WTC11 (cell line): ENCODE data around the gene AGO3. TPM values are rescaled to one million over a fixed set of nuclear protein-coding genes. Genes with fewer than 3 reads are reported as not detected.

ENCODE experiments used
- ATAC-seq: fragments of 200-7000 bp; cut with Tn5 transposase; 2 replicates; pipeline ENCODE4 v1.10.0; 2021; ENCODE audit warnings: mild to moderate bottlenecking, moderate library complexity
- CTCF ChIA-PET: fragments of 300-600 bp; sonication (Branson Sonifier 250); formaldehyde crosslinking; loops from one replicate; lab custom pipeline; 2021; ENCODE audit warnings: antibody characterized with exemption; lab: Charles Lee
- POLR2A ChIA-PET: fragments of 350-600 bp; sonication (Branson Sonifier 250); formaldehyde crosslinking; loops from one replicate; lab custom pipeline; 2021; ENCODE audit warnings: antibody characterized with exemption; lab: Charles Lee
- DNase-seq: peaks from one replicate; pipeline ENCODE4 v3.0.0; 2021; ENCODE audit warnings: low spot score
- H3K27ac Mint-ChIP-seq: 2 replicates; pipeline ENCODE4 v1.8.0; 2021; ENCODE audit warnings: mixed read lengths
- H3K27me3 Mint-ChIP-seq: 2 replicates; pipeline ENCODE4 v1.8.0; 2021; ENCODE audit warnings: low read depth, mild to moderate bottlenecking, moderate library complexity, mixed read lengths
- H3K36me3 Mint-ChIP-seq: 2 replicates; pipeline ENCODE4 v1.8.0; 2021; ENCODE audit warnings: mixed read lengths
- H3K4me1 Mint-ChIP-seq: 2 replicates; pipeline ENCODE4 v1.8.0; 2022; ENCODE audit warnings: mixed read lengths
- H3K4me3 Mint-ChIP-seq: 2 replicates; pipeline ENCODE4 v1.8.0; 2021; ENCODE audit warnings: mild to moderate bottlenecking, moderate library complexity, mixed read lengths
- H3K9me3 Mint-ChIP-seq: 2 replicates; pipeline ENCODE4 v1.8.0; 2021; ENCODE audit warnings: mixed read lengths
- ATF2 ChIP-seq: sonication (generic); formaldehyde crosslinking; IDR thresholded peaks from 2 replicates; pipeline ENCODE4 v1.8.1; 2022; ENCODE audit warnings: low read depth, missing genetic modification reagents, borderline replicate concordance
- CREB1 ChIP-seq: sonication (generic); formaldehyde crosslinking; IDR thresholded peaks from 2 replicates; pipeline ENCODE4 v1.8.0; 2023; ENCODE audit warnings: mild to moderate bottlenecking, missing genetic modification reagents
- E2F4 ChIP-seq: sonication (generic); formaldehyde crosslinking; IDR thresholded peaks from 2 replicates; pipeline ENCODE4 v1.8.1; 2022; ENCODE audit warnings: low read depth, mild to moderate bottlenecking, moderate library complexity, missing genetic modification reagents, borderline replicate concordance
- ELF4 ChIP-seq: sonication (generic); formaldehyde crosslinking; IDR thresholded peaks from 2 replicates; pipeline ENCODE4 v1.8.1; 2022; ENCODE audit warnings: low read depth, mild to moderate bottlenecking, moderate library complexity, missing genetic modification reagents
- EMX1 ChIP-seq: fragments of 250-450 bp; sonication (Bioruptor Pico); IDR thresholded peaks from 2 replicates; pipeline ENCODE4 v1.8.0; 2021; ENCODE audit warnings: mild to moderate bottlenecking
- GTF2I ChIP-seq: fragments of 250-450 bp; sonication (Bioruptor Pico); conservative IDR thresholded peaks from 2 replicates; pipeline ENCODE4 v1.4.0; 2021; ENCODE audit warnings: mild to moderate bottlenecking
- JAZF1 ChIP-seq: fragments of 250-450 bp; sonication (Bioruptor Pico); IDR thresholded peaks from 2 replicates; pipeline ENCODE4 v1.9.0; 2021; ENCODE audit warnings: moderate library complexity, mild to moderate bottlenecking, inconsistent platforms
- MAX ChIP-seq: sonication (generic); formaldehyde crosslinking; IDR thresholded peaks from 2 replicates; pipeline ENCODE4 v1.8.0; 2022; ENCODE audit warnings: mild to moderate bottlenecking, missing genetic modification reagents
- RELA ChIP-seq: sonication (generic); formaldehyde crosslinking; IDR thresholded peaks from 2 replicates; pipeline ENCODE4 v1.8.1; 2022; ENCODE audit warnings: missing genetic modification reagents, mild to moderate bottlenecking, borderline replicate concordance
- TEAD1 ChIP-seq: sonication (generic); formaldehyde crosslinking; IDR thresholded peaks from 2 replicates; pipeline ENCODE4 v1.8.0; 2022; ENCODE audit warnings: mild to moderate bottlenecking, missing genetic modification reagents
- ZMAT4 ChIP-seq: fragments of 250-450 bp; sonication (Bioruptor Pico); IDR thresholded peaks from 2 replicates; pipeline ENCODE4 v1.9.0; 2021; ENCODE audit warnings: mild to moderate bottlenecking
- ZNF121 ChIP-seq: sonication (generic); formaldehyde crosslinking; IDR thresholded peaks from 2 replicates; pipeline ENCODE4 v1.8.0; 2023; ENCODE audit warnings: missing genetic modification reagents
- ZNF317 ChIP-seq: sonication (generic); formaldehyde crosslinking; IDR thresholded peaks from 2 replicates; pipeline ENCODE4 v1.8.1; 2023; ENCODE audit warnings: low read depth, mild to moderate bottlenecking, moderate library complexity, missing genetic modification reagents, borderline replicate concordance
- ZNF396 ChIP-seq: fragments of 250-450 bp; sonication (Bioruptor Pico); IDR thresholded peaks from 2 replicates; pipeline ENCODE4 v1.8.0; 2021; ENCODE audit warnings: mild to moderate bottlenecking, moderate library complexity, borderline replicate concordance
- ZNF416 ChIP-seq: fragments of 250-450 bp; sonication (Bioruptor Pico); IDR thresholded peaks from 2 replicates; pipeline ENCODE4 v1.9.0; 2021; ENCODE audit warnings: mild to moderate bottlenecking, inconsistent platforms
- ZNF671 ChIP-seq: fragments of 250-450 bp; sonication (Bioruptor Pico); IDR thresholded peaks from 2 replicates; pipeline ENCODE4 v1.8.0; 2021; ENCODE audit warnings: mild to moderate bottlenecking
- total RNA-seq: library from RNA; stranded (reverse); gene quantifications from 3 replicates; pipeline ENCODE4 v1.2.3, GENCODE V29; 2021
- TF ChIP-seq, protein P1 (sequence below): sonication (generic); formaldehyde crosslinking; IDR thresholded peaks from 2 replicates; pipeline ENCODE4 v1.8.1; 2023; ENCODE audit warnings: mild to moderate bottlenecking, moderate library complexity, missing genetic modification reagents
- TF ChIP-seq, protein P2 (sequence below): sonication (generic); formaldehyde crosslinking; IDR thresholded peaks from 2 replicates; pipeline ENCODE4 v1.8.1; 2023; ENCODE audit warnings: mild to moderate bottlenecking, missing genetic modification reagents, moderate library complexity
- TF ChIP-seq, protein P3 (sequence below): sonication (generic); formaldehyde crosslinking; IDR thresholded peaks from 2 replicates; pipeline ENCODE4 v1.8.0; 2022; ENCODE audit warnings: mild to moderate bottlenecking, missing genetic modification reagents
- TF ChIP-seq, protein P4 (sequence below): sonication (generic); formaldehyde crosslinking; IDR thresholded peaks from 2 replicates; pipeline ENCODE4 v1.8.1; 2023; ENCODE audit warnings: mild to moderate bottlenecking, missing genetic modification reagents, borderline replicate concordance

AGO3 gene
- total RNA-seq, 1 experiment from 2014 or later: 26.8 TPM

DNA sequence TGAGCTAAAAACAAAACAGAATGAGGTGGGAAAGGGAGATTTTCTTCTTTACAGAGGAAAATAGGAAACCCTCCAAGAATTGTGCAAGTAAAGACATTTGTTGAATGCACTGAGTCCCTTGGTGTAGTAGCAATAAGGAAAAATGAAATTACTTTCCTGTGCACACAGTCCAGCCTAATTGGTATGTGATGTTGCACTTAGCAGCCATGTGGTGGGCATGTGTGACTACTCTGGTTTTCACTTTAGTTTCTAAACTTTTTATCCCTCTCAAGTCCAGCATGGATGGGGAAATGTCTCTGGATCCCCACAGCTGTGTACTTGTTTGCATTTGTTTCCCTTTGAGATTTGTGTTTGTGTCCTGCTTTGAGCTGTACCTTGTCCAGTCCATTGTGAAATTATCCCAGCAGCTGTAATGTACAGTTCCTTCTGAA, 7.1 kb upstream of the AGO3 start (continued):
- TF ChIP-seq E2F4 (CRISPR knock-in tag) (no peak), MAX (CRISPR knock-in tag) (no peak), ZNF121 (CRISPR knock-in tag) (no peak)

- Mint-ChIP-seq H3K27ac (no peak overlapping the region), H3K4me3 (no peak overlapping the region), H3K36me3 (peaks cover 15% of the 10 kb centered on the region), H3K4me1 (peaks cover 10% of the 10 kb centered on the region), H3K27me3 (no peaks in the 10 kb centered on the region), H3K9me3 (no peaks in the 10 kb centered on the region)
- ATAC-seq (no peak), DNase-seq (no peak)
- ChIA-PET CTCF (no interaction called here), POLR2A (no interaction called here)
- TF ChIP-seq, protein P1, sequence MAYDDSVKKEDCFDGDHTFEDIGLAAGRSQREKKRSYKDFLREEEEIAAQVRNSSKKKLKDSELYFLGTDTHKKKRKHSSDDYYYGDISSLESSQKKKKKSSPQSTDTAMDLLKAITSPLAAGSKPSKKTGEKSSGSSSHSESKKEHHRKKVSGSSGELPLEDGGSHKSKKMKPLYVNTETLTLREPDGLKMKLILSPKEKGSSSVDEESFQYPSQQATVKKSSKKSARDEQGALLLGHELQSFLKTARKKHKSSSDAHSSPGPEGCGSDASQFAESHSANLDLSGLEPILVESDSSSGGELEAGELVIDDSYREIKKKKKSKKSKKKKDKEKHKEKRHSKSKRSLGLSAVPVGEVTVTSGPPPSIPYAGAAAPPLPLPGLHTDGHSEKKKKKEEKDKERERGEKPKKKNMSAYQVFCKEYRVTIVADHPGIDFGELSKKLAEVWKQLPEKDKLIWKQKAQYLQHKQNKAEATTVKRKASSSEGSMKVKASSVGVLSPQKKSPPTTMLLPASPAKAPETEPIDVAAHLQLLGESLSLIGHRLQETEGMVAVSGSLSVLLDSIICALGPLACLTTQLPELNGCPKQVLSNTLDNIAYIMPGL (CRISPR knock-in tag): no peak
- no peak for TF ChIP-seq EMX1
- no peak for TF ChIP-seq JAZF1
- TF ChIP-seq ZNF317 (CRISPR knock-in tag): no peak
- no peak for TF ChIP-seq ZMAT4 (CRISPR knock-in tag)
- TF ChIP-seq, protein P2, sequence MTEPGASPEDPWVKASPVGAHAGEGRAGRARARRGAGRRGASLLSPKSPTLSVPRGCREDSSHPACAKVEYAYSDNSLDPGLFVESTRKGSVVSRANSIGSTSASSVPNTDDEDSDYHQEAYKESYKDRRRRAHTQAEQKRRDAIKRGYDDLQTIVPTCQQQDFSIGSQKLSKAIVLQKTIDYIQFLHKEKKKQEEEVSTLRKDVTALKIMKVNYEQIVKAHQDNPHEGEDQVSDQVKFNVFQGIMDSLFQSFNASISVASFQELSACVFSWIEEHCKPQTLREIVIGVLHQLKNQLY (CRISPR knock-in tag): no peak
- TF ChIP-seq CREB1 (CRISPR knock-in tag): no peak
- no peak for TF ChIP-seq GTF2I (CRISPR knock-in tag)
- TF ChIP-seq ZNF396 (CRISPR knock-in tag): no peak
Measured at GRCh38 chr1:35924838-35925237, 6.1 kb upstream of the AGO3 start.

DNA sequence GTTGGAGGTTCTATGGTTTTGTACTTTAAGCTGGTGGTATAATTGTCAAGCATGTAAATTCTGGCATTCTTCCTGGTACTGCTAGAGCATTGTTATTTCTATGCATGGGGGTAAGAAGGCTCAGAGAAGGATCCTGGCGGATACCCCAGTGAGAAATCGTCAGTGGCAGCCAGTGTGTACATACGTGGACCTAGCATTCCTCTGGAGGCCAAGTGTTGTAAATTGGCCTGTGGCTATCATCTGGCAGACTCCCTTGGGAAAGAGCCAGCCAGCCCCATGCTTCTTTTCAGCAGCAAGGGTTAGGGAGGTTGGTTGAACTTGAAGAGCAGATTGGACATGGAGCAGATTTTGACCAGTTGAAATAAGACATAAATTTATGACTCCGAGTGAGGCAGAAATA, 5.2 kb upstream of the AGO3 start:
- H3K4me1 Mint-ChIP-seq: peaks cover 14% of the 10 kb centered on the region
- no peaks in the 10 kb centered on the region for H3K27me3 Mint-ChIP-seq
- ATAC-seq: no peak
- CTCF ChIA-PET: no interaction called here
- H3K4me3 Mint-ChIP-seq: no peak overlapping the region
- no peaks in the 10 kb centered on the region for H3K9me3 Mint-ChIP-seq
- H3K27ac Mint-ChIP-seq: no peak overlapping the region; the same call in 1 of the 2 replicates
- TF ChIP-seq, protein P1 (CRISPR knock-in tag): no peak
- TF ChIP-seq TEAD1 (CRISPR knock-in tag) (no peak), ELF4 (CRISPR knock-in tag) (no peak), ZNF121 (CRISPR knock-in tag) (no peak), ZNF416 (no peak), ZNF671 (CRISPR knock-in tag) (no peak), ATF2 (CRISPR knock-in tag) (no peak), GTF2I (CRISPR knock-in tag) (no peak), RELA (no peak), CREB1 (CRISPR knock-in tag) (no peak)
- TF ChIP-seq, protein P3, sequence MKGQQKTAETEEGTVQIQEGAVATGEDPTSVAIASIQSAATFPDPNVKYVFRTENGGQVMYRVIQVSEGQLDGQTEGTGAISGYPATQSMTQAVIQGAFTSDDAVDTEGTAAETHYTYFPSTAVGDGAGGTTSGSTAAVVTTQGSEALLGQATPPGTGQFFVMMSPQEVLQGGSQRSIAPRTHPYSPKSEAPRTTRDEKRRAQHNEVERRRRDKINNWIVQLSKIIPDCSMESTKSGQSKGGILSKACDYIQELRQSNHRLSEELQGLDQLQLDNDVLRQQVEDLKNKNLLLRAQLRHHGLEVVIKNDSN: no peak
- TF ChIP-seq, protein P4, sequence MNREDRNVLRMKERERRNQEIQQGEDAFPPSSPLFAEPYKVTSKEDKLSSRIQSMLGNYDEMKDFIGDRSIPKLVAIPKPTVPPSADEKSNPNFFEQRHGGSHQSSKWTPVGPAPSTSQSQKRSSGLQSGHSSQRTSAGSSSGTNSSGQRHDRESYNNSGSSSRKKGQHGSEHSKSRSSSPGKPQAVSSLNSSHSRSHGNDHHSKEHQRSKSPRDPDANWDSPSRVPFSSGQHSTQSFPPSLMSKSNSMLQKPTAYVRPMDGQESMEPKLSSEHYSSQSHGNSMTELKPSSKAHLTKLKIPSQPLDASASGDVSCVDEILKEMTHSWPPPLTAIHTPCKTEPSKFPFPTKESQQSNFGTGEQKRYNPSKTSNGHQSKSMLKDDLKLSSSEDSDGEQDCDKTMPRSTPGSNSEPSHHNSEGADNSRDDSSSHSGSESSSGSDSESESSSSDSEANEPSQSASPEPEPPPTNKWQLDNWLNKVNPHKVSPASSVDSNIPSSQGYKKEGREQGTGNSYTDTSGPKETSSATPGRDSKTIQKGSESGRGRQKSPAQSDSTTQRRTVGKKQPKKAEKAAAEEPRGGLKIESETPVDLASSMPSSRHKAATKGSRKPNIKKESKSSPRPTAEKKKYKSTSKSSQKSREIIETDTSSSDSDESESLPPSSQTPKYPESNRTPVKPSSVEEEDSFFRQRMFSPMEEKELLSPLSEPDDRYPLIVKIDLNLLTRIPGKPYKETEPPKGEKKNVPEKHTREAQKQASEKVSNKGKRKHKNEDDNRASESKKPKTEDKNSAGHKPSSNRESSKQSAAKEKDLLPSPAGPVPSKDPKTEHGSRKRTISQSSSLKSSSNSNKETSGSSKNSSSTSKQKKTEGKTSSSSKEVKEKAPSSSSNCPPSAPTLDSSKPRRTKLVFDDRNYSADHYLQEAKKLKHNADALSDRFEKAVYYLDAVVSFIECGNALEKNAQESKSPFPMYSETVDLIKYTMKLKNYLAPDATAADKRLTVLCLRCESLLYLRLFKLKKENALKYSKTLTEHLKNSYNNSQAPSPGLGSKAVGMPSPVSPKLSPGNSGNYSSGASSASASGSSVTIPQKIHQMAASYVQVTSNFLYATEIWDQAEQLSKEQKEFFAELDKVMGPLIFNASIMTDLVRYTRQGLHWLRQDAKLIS (CRISPR knock-in tag): no peak
- TF ChIP-seq, all 79 proteins: peak for 0
- POLR2A ChIA-PET: no interaction called here
- peaks cover 7% of the 10 kb centered on the region for H3K36me3 Mint-ChIP-seq
- DNase-seq: no peak
